Suppressor macrophage treated with lipopolysaccharide for 1 hour (primary cell): ENCODE measurements around the gene LRATD1.
"Not testable (repeated sequence)": the region's sequence is repeated elsewhere in the genome, so short reads cannot be mapped to it uniquely, and the experiment has no call there.

ENCODE experiments used
- DNase-seq, 3 donors: peaks; one replicate each; pipeline ENCODE4 v3.0.0-alpha.2; 2020 to 2022

Gene LRATD1

DNA sequence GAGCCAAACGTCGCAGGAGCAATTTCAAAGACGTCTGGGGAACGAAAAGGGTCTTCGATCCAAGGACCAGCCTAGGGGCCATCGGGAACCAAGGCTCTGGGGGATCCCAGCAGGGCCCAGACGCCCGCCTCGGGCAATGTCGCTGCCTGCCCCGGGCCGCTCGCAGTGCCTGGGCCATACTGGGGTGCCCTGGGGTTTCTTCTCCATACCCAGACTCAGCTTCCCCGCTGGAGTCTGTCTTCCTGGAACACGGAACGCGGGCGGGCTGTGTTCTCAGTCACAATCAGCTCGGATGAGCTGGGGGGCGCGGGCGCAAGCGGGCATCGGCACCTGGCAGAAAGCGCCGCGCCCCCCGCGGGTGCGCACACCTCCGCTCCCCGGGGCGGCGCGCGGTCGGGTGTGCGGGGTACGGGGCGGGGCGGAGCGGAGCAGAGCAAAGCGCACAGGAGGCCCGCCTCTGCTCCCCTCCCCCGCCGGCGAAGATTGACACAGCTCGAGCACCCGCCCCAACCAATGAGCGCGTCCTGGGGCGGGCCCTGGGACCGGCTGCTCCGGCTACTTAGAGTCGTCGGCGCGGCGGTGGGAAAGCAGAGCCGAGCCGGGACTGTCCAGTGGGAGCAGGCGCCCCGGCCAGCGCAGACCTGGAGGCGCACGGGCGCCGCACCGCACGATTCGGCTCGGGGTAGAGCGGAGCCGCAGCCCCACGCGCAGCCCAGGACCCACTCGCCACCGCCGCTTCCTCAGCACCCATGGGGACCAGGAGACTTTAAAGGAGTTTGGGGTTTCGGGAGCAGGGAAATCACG lies at the start of gene LRATD1:
Gene LRATD1, plus strand, starts transcription at position 585 of the 804 bp plus-strand sequence. CDS start 1,263 bp downstream, outside the sequence.
- DNase-seq = no peak

- no peak for DNase-seq
Measured at GRCh38 chr2:14583059-14583458, 49.5 kb upstream of the LRATD1 start.

- no peak for DNase-seq
Measured at GRCh38 chr2:14583802-14584201, 48.7 kb upstream of the LRATD1 start.

- DNase-seq = no peak
Measured at GRCh38 chr2:14587119-14587518, 45.4 kb upstream of the LRATD1 start.

DNA sequence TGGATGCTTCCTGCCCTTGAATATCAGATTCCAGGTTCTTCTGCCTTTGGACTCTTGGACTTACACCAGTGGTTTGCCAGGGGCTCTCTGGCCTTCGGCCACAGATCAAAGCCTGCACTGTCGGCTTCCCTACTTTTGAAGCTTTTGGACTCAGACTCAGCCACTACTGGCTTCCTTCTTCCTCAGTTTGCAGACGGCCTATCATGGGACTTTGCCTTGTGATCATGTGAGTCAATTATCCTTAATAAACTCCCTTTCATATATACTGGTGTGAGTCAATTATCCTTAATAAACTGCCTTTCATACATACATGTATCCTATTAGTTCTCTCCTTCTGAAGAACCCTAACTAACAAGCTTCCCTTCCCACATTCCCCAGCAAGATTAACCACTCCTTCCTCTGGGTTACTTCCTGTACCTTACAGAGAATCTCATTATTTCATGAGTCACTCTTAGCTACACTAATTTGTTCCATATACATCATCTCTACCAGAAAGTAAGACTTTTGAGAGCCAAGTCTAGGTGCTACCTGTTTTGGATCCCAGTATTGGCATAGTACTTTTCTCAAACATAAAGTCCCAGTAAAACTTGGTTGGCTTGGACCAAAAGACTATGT lies 31.3 kb upstream of the LRATD1 start:
- no peak for DNase-seq

- DNase-seq = no peak
Measured at GRCh38 chr2:14602309-14602708, 30.2 kb upstream of the LRATD1 start.

GRCh38 chr2:14603676-14604075 lies 28.8 kb upstream of the LRATD1 start:
- DNase-seq = no peak

DNA sequence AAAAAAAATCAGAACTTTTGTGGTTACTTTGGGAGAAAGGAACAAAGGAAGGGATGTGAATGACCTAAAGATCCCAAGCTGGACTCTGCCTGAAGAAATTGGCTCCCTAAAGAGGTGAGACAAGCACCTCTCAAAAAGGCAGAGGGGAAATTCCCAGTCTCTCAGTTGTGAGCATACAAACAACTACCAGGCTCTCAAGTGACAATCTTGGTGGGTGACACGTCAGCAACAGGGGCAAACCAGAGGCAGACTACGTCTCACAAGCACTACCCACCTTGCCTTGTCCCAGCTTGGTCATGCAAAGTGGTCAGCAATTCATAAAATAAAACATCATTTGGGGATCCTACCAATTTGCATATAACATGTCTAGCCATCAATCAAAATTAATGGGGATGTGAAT lies 24.3 kb upstream of the LRATD1 start:
- DNase-seq = no peak

GRCh38 chr2:14614017-14614416 lies 18.5 kb upstream of the LRATD1 start:
- DNase-seq = no peak

DNA sequence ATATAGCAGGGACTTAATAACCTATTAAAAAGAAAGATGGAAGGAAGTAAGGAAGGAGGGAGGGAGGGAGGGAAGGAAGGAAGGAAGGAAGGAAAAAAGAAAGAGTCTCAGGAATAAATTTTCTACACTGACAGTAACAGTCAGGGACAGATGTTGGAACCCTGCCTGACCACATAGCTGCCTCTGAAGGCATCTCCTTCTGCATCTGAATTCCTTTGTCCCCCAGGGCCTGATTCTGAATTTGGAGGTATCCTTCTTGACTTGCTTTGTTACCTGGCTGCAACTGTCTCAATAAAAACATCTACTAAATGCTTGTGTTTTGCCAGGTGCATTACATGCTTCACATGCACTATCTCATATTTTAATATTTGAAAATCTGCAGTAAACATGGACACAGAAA lies 17.4 kb upstream of the LRATD1 start:
- no peak for DNase-seq

DNA sequence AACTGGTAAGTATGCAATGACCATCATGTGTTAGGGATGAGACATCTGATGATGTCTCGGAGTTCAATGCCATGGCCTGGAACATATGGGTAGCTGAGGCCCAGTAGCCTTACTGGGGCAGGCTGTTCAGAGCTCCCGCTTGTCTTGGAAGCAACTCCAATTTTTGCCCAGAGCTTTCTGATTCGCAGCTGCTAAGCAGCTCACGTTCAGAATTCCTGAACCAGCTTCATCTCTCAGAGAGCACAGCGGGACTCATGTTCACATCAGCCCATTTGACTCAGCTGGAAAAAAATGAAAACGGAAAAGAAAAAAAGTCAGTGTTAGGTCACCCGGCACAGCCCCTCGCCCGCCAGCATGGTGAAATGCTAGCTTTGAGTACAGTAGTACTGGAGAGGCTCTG lies 16.8 kb upstream of the LRATD1 start:
- DNase-seq = no peak

DNA sequence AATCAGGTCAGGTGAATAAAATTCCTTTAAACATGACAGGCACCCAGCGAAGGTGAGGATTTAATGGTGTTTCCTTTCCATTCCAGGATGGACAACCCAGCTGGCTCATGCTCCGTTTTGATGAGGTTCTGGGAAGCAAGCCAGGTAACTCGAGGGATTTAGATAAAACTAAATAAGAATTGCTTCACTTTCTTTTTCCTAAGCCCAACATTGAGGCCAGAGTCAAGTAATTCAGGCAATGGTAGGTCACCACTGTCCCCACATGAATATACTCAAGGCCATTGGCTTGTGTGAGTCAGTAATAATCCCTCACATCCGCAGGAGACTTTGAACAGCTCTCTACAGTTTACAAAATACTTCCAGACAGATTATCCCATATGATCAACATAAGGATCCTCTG lies 16.2 kb upstream of the LRATD1 start:
- DNase-seq = no peak

DNA sequence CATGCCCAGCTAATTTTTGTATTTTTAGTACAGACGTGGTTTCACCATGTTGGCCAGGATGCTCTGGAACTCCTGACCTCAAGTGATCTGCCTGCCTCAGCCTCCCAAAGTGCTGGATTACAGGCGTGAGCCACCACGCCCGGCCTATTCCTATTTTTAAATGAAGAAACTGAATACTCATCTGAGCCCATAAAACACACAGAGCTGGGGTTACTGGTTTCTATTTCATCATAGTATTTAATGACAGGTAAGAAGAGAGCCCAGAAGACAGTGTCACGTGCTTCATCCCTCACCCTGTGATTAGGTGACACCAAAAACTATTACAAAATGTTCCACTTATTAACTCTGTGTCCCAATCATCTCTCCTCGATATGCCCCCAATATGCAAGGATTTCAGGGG lies 15.6 kb upstream of the LRATD1 start:
- no peak for DNase-seq

GRCh38 chr2:14619441-14619840 lies 13.1 kb upstream of the LRATD1 start:
- no peak for DNase-seq

- no peak for DNase-seq
Measured at GRCh38 chr2:14621114-14621513, 11.4 kb upstream of the LRATD1 start.

DNA sequence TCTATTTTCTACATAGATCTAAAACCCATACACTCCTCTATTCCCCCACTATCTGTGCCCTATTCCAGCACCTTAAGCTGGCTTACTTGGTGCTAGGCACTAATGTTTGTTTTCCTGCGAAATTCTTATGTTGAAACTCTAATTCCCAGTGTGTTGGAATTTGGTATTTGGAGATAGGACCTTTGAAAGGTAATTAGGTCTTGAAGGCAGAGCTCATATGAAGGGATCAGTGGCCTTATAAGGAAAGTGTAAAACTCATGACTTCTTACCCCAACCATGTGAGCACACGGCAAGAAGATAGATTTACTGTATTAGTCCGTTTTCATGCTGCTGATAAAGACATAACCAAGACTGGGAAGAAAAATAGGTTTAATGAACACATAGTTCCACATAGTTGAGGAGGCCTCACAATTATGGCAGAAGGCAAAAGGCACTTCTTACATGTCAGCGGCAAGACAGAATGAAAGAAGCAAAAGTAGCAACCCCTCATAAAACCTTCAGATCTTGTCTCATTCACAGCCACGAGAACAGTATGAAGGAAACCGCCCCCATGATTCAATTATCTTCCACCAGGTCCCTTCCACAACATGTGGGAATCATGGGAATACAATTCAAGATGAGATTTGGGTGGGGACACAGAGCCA lies 10.5 kb upstream of the LRATD1 start:
- DNase-seq = no peak

- not testable (repeated sequence) for DNase-seq
Measured at GRCh38 chr2:14622550-14622939, 10.0 kb upstream of the LRATD1 start.

DNA sequence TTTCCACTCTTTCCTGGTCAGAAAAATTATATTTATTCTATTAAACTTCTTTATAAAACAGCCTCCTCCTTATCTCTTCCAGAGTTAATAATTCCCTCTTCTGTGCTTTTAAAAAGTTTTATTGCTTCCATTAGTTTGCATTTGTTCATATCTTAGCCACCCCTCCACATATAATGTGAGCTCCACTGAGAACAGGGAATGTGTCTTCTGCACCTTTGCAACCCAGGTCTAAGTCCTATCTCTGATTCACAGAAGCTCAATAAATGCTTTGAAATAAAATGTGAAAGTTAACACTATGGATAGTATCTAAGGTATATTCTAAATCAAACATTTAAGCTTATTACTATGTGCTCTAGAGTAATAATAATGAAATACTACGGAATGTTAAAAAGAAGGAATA lies 9.3 kb upstream of the LRATD1 start:
- no peak for DNase-seq

GRCh38 chr2:14626873-14627272 lies 5.6 kb upstream of the LRATD1 start:
- no peak for DNase-seq

- DNase-seq = no peak
Measured at GRCh38 chr2:14628901-14629300, 3.6 kb upstream of the LRATD1 start.

GRCh38 chr2:14631406-14632040 lies 994 bp upstream of the LRATD1 start:
- no peak for DNase-seq

DNA sequence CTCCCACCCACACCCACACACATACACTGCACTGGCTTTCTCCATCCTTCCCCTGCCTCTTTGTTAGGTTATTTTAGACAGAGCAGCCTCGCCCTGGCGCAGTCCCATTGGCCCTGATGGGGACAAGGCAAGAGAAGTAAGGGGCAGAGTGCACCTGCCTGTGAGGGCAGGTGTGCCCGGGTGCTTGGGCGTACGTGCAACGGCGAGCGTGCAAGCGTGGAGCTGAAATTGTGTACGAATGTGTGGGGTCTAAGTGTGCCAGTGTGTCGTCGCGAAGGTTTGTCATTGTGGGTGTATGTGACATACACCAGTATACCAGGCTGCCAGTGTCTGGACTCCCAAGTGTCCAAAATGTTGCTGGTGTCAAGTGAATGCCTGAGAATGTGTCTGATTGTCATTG lies 544 bp downstream of the LRATD1 start:
- DNase-seq = no peak

- DNase-seq = no peak
Measured at GRCh38 chr2:14633461-14634181, 1.1 kb downstream of the LRATD1 start.
